Mesendoderm (in vitro differentiated cells): Measurements from ENCODE around the gene VPS26C.
"Not testable (repeated sequence)": the region's sequence is repeated elsewhere in the genome, so short reads cannot be mapped to it uniquely, and the experiment has no call there.

ENCODE experiments used
- DNase-seq: peaks from one replicate; pipeline ENCODE4 v3.0.0; 2013
- H2AK5ac ChIP-seq: 2 replicates; pipeline ENCODE4 v1.6.1; 2013; ENCODE audit warnings: low read length, inconsistent platforms
- H2BK120ac ChIP-seq: 2 replicates; pipeline ENCODE4 v1.6.1; 2013; ENCODE audit warnings: low read depth, mild to moderate bottlenecking, low read length, moderate library complexity, mixed read lengths
- H2BK15ac ChIP-seq: replicated peaks from 2 replicates; pipeline ENCODE4 v1.6.1; 2013; ENCODE audit warnings: low read depth, mild to moderate bottlenecking, moderate library complexity
- H2BK5ac ChIP-seq: 2 replicates; pipeline ENCODE4 v1.6.1; 2013; ENCODE audit warnings: low read length, inconsistent platforms
- H3K18ac ChIP-seq: 2 replicates; pipeline ENCODE4 v1.6.1; 2013; ENCODE audit warnings: mild to moderate bottlenecking, low read length, mixed read lengths
- H3K23ac ChIP-seq: one replicate; pipeline ENCODE4 v1.6.1; 2013; ENCODE audit warnings: low read length
- H3K27ac ChIP-seq: 2 replicates; pipeline ENCODE4 v1.5.1; 2013; ENCODE audit warnings: low read depth, mild to moderate bottlenecking, inconsistent platforms, low read length, moderate library complexity
- H3K27me3 ChIP-seq: 2 replicates; pipeline ENCODE4 v1.6.1; 2013; ENCODE audit warnings: low read length, control low read depth, mild to moderate bottlenecking, inconsistent platforms; ENCODE audit not compliant: insufficient read depth, poor library complexity
- H3K36me3 ChIP-seq: 2 replicates; pipeline ENCODE4 v1.6.1; 2013; ENCODE audit warnings: low read length, inconsistent platforms; ENCODE audit not compliant: control insufficient read depth, insufficient read depth
- H3K4ac ChIP-seq: one replicate; pipeline ENCODE4 v1.6.1; 2013; ENCODE audit warnings: low read depth, mild to moderate bottlenecking, low read length, moderate library complexity
- H3K4me1 ChIP-seq: 2 replicates; pipeline ENCODE4 v1.6.1; 2013; ENCODE audit warnings: low read depth, low read length, inconsistent platforms; ENCODE audit not compliant: control insufficient read depth
- H3K4me2 ChIP-seq: 2 replicates; pipeline ENCODE4 v1.6.1; 2013; ENCODE audit warnings: low read length
- H3K4me3 ChIP-seq: 2 replicates; pipeline ENCODE4 v1.5.1; 2013; ENCODE audit warnings: mild to moderate bottlenecking, low read length
- H3K56ac ChIP-seq: one replicate; pipeline ENCODE4 v1.6.1; 2013; ENCODE audit warnings: low read length
- H3K79me1 ChIP-seq: 2 replicates; pipeline ENCODE4 v1.6.1; 2013; ENCODE audit warnings: low read length, inconsistent platforms
- H3K79me2 ChIP-seq: 2 replicates; pipeline ENCODE4 v1.6.1; 2013; ENCODE audit warnings: mild to moderate bottlenecking, low read length; ENCODE audit not compliant: control insufficient read depth, insufficient read depth
- H3K9ac ChIP-seq: 2 replicates; pipeline ENCODE4 v1.6.1; 2013; ENCODE audit warnings: low read length, inconsistent platforms
- H4K5ac ChIP-seq: one replicate; pipeline ENCODE4 v1.6.1; 2013; ENCODE audit warnings: low read length
- H4K8ac ChIP-seq: one replicate; pipeline ENCODE4 v1.6.1; 2013; ENCODE audit warnings: low read depth, mild to moderate bottlenecking, control low read depth, low read length, moderate library complexity
- WGBS: extraction: QIAGEN DNeasy Blood & Tissue Kit; methylation state at CpG from one replicate; pipeline ENCODE4 v1.1.7; 2013; ENCODE audit warnings: low lambda C conversion rate, missing lambda C conversion rate; ENCODE audit not compliant: insufficient coverage; ENCODE audit errors: extremely low coverage; 5-methylcytosine and 5-hydroxymethylcytosine counted together

VPS26C gene

GRCh38 chr21:37292941-37293340 lies 25.8 kb upstream of the VPS26C start:
- H3K56ac ChIP-seq, result no peak overlapping the region
- H4K8ac ChIP-seq, result no peak overlapping the region
- no peak overlapping the region for H3K4me3 ChIP-seq
- no peaks in the 10 kb centered on the region for H3K79me2 ChIP-seq
- no peaks in the 10 kb centered on the region for H3K79me1 ChIP-seq
- H2BK5ac ChIP-seq, result no peak overlapping the region
- no peak overlapping the region for H3K4ac ChIP-seq
- H2AK5ac ChIP-seq, result no peak overlapping the region
- H3K27ac ChIP-seq, result no peak overlapping the region
- H2BK120ac ChIP-seq, result no peak overlapping the region
- no peak overlapping the region for H2BK15ac ChIP-seq
- H3K9ac ChIP-seq, result no peak overlapping the region
- H3K23ac ChIP-seq, result no peak overlapping the region
- no peaks in the 10 kb centered on the region for H3K27me3 ChIP-seq
- no peak overlapping the region for H3K18ac ChIP-seq
- H3K4me2 ChIP-seq, result no peak overlapping the region
- H3K36me3 ChIP-seq, result no peaks in the 10 kb centered on the region
- no peak for DNase-seq
- no peaks in the 10 kb centered on the region for H3K4me1 ChIP-seq
- H4K5ac ChIP-seq, result no peak overlapping the region
- WGBS, result 100% methylated on average over 1 of the region's 3 CpGs

- Histone ChIP-seq H3K27me3 (no peaks in the 10 kb centered on the region), H4K5ac (no peak overlapping the region), H2BK120ac (no peak overlapping the region), H3K9ac (no peak overlapping the region), H3K23ac (no peak overlapping the region), H3K79me1 (no peaks in the 10 kb centered on the region), H3K18ac (no peak overlapping the region), H3K56ac (no peak overlapping the region), H4K8ac (no peak overlapping the region), H3K27ac (no peak overlapping the region), H3K4ac (no peak overlapping the region), H2BK5ac (no peak overlapping the region), H2BK15ac (no peak overlapping the region), H3K4me2 (no peak overlapping the region), H3K79me2 (no peaks in the 10 kb centered on the region), H3K4me1 (no peaks in the 10 kb centered on the region), H3K36me3 (no peaks in the 10 kb centered on the region), H3K4me3 (no peak overlapping the region), H2AK5ac (no peak overlapping the region)
- WGBS, result no CpG with 5 or more reads among the region's 1 CpG
- DNase-seq, result no peak
These were observed 24.9 kb upstream of the VPS26C start for GRCh38 chr21:37292041-37292440.

GRCh38 chr21:37283191-37283710 lies 16.1 kb upstream of the VPS26C start:
- not testable (repeated sequence) for H3K18ac ChIP-seq, DNase-seq, H3K27ac ChIP-seq, H3K36me3 ChIP-seq, H4K8ac ChIP-seq, H2BK5ac ChIP-seq, H3K56ac ChIP-seq, H4K5ac ChIP-seq, H2AK5ac ChIP-seq, H3K23ac ChIP-seq, H3K27me3 ChIP-seq, H2BK120ac ChIP-seq, H3K4me2 ChIP-seq, H3K79me1 ChIP-seq, H3K79me2 ChIP-seq, H3K4me1 ChIP-seq, H3K4me3 ChIP-seq, H3K9ac ChIP-seq, H3K4ac ChIP-seq, H2BK15ac ChIP-seq
- no CpG with 5 or more reads among the region's 38 CpGs for WGBS

- H2BK120ac ChIP-seq, H3K79me2 ChIP-seq, H3K27me3 ChIP-seq, H3K56ac ChIP-seq, H4K8ac ChIP-seq, H3K4me3 ChIP-seq, H3K4me2 ChIP-seq, H3K23ac ChIP-seq, H3K18ac ChIP-seq, H3K27ac ChIP-seq, H3K9ac ChIP-seq, DNase-seq, H2AK5ac ChIP-seq, H4K5ac ChIP-seq, H3K4ac ChIP-seq, H2BK15ac ChIP-seq, H3K36me3 ChIP-seq, H2BK5ac ChIP-seq, H3K79me1 ChIP-seq, H3K4me1 ChIP-seq: not testable (repeated sequence)
- no CpG with 5 or more reads among the region's 10 CpGs for WGBS
These were observed 15.5 kb upstream of the VPS26C start for GRCh38 chr21:37282602-37283001.

- H2AK5ac ChIP-seq, result no peak overlapping the region
- H2BK15ac ChIP-seq, result no peak overlapping the region
- WGBS, result no CpG with 5 or more reads among the region's 16 CpGs
- H3K27ac ChIP-seq, result no peak overlapping the region
- no peak overlapping the region for H4K8ac ChIP-seq
- H3K23ac ChIP-seq, result no peak overlapping the region
- no peak overlapping the region for H2BK120ac ChIP-seq
- H3K18ac ChIP-seq, result no peak overlapping the region
- H3K4me2 ChIP-seq, result no peak overlapping the region
- H3K79me1 ChIP-seq, result no peaks in the 10 kb centered on the region
- H3K4me1 ChIP-seq, result no peaks in the 10 kb centered on the region
- H3K27me3 ChIP-seq, result no peaks in the 10 kb centered on the region
- no peak overlapping the region for H3K4ac ChIP-seq
- H3K4me3 ChIP-seq, result no peak overlapping the region
- H2BK5ac ChIP-seq, result no peak overlapping the region
- DNase-seq, result no peak
- no peak overlapping the region for H4K5ac ChIP-seq
- H3K9ac ChIP-seq, result no peak overlapping the region
- H3K79me2 ChIP-seq, result no peaks in the 10 kb centered on the region
- H3K56ac ChIP-seq, result no peak overlapping the region
- H3K36me3 ChIP-seq, result no peaks in the 10 kb centered on the region
These were observed 14.9 kb upstream of the VPS26C start for GRCh38 chr21:37281993-37282392.

- Histone ChIP-seq H4K5ac (no peak overlapping the region), H3K4me1 (no peaks in the 10 kb centered on the region), H2BK5ac (no peak overlapping the region), H2BK15ac (no peak overlapping the region), H2BK120ac (no peak overlapping the region), H3K23ac (peak overlapping the region; percentile 29), H3K4me3 (no peak overlapping the region), H3K4ac (no peak overlapping the region), H3K27ac (no peak overlapping the region), H3K27me3 (no peaks in the 10 kb centered on the region), H3K79me2 (no peaks in the 10 kb centered on the region), H3K9ac (no peak overlapping the region), H4K8ac (no peak overlapping the region), H2AK5ac (no peak overlapping the region), H3K79me1 (no peaks in the 10 kb centered on the region), H3K18ac (no peak overlapping the region), H3K56ac (peak overlapping the region; percentile 22), H3K36me3 (no peaks in the 10 kb centered on the region), H3K4me2 (no peak overlapping the region)
- whole genome bisulfite sequencing, result no CpG with 5 or more reads among the region's 10 CpGs
- DNase-seq, result no peak
These were observed 14.4 kb upstream of the VPS26C start for GRCh38 chr21:37281579-37281978.
